Measurements from ENCODE around the gene CDKAL1. TPM values are rescaled to one million over a fixed set of nuclear protein-coding genes. Genes with fewer than 3 reads are reported as not detected.

The CDKAL1 gene
- polyA plus RNA-seq, 2 of the 4 experiments (the other 2 are of a cell fraction) = 4.7 to 8.3 TPM

DNA sequence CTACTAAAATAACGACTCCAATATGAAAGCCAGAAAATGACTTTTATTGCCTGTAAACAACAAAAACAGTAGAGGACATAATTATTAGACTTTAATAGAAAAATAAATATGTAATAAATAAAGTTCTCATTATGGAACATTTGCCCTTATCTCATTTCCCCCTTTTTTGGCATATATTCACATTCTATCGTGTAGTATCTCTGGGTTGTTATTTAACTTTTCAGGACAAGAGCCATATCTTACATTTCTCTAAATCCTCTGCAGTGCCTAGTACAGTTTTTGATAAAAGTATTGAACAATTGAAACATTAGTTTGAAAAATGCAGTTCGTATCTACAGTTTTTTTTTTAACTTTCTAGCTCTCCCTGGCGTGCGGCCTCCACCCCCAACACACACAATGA, 617.3 kb downstream of the CDKAL1 start:
- FAIRE-seq = no peak
- no peak for ATAC-seq
- WGBS (ENCODE audit: missing lambda C conversion rate) = 81% methylated on average over 5 of the region's 5 CpGs
- CTCF ChIA-PET = no interaction called here
- Histone ChIP-seq H3K4me2 (no peak overlapping the region), H3K27ac (no peak overlapping the region), H3K4me1 (no peaks in the 10 kb centered on the region), H3K9me3 (no peaks in the 10 kb centered on the region), H3K4me3 (no peak overlapping the region)
- no peak for TF ChIP-seq KDM1A (IDR thresholded peaks at IDR 0.05; ENCODE audit: low read depth)
- TF ChIP-seq SMC3 (IDR thresholded peaks at IDR 0.05) = no peak
- no peak for TF ChIP-seq HEYL (CRISPR knock-in tag; IDR thresholded peaks at IDR 0.05)
- no peak for TF ChIP-seq CEBPB (IDR thresholded peaks at IDR 0.05)
- no peak for TF ChIP-seq FOXS1 (CRISPR knock-in tag; IDR thresholded peaks at IDR 0.05)
- no peak for TF ChIP-seq NR3C1 (IDR thresholded peaks at IDR 0.05)
- no peak for TF ChIP-seq TP53 (CRISPR knock-in tag; IDR thresholded peaks at IDR 0.05)
- TF ChIP-seq CBX8 (IDR thresholded peaks at IDR 0.05) = no peak
- TF ChIP-seq RARB (CRISPR knock-in tag; IDR thresholded peaks at IDR 0.05) = no peak
- no peak for TF ChIP-seq EHF (CRISPR knock-in tag; IDR thresholded peaks at IDR 0.05)
- no peak for TF ChIP-seq KDM5A (IDR thresholded peaks at IDR 0.05)
- TF ChIP-seq ZC3H11A (IDR thresholded peaks at IDR 0.05) = no peak
- no peak for DNase-seq (ENCODE audit: low read depth in 1 of 2, low spot score in 1 of 2)
- POLR2A ChIA-PET = no interaction called here

DNA sequence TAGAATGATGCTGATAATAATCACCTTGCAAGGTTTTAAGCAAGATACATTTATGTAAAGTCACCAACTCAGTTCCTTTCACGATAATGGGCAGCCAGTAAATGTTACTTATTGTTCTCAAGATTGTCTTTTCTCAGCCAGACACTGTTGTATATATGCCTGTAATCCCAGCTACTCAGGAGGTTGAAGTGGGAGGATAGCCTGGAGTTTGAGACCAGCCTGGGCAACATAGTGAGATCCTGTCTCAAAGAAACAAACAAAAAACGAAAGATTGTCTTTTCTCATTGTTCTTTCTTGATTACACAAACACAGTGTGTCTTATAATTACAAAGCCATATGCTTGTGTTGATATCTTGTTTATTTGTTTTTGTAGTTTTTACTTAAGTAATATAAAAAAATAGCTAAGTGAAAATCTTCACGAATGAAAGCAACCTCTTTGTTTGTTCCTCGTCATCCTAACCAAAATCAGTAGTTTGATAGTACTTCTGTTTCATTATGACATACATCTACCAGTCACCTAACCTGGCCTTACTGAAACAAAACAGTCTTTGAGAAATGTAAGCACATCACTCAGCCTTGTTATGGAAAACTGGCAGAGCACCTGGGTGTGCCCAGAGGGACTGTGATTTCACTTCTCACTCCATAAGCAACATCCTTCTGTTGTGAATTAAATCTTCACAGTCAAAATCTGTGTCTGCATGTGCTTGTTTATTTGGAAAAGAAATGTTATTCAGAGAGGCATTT, 623.1 kb downstream of the CDKAL1 start:
- DNase-seq (ENCODE audit: low read depth in 1 of 2, low spot score in 1 of 2) (no peak), FAIRE-seq (no peak), ATAC-seq (no peak)
- WGBS (ENCODE audit: missing lambda C conversion rate) = 75% methylated on average over 4 of the region's 4 CpGs
- no peak overlapping the region for H3K4me3 ChIP-seq
- POLR2A ChIA-PET = no interaction called here
- no peaks in the 10 kb centered on the region for H3K4me1 ChIP-seq
- no peak overlapping the region for H3K27ac ChIP-seq
- no peaks in the 10 kb centered on the region for H3K9me3 ChIP-seq
- CTCF ChIA-PET = no interaction called here
- H3K4me2 ChIP-seq = no peak overlapping the region
- TF ChIP-seq, protein P1, sequence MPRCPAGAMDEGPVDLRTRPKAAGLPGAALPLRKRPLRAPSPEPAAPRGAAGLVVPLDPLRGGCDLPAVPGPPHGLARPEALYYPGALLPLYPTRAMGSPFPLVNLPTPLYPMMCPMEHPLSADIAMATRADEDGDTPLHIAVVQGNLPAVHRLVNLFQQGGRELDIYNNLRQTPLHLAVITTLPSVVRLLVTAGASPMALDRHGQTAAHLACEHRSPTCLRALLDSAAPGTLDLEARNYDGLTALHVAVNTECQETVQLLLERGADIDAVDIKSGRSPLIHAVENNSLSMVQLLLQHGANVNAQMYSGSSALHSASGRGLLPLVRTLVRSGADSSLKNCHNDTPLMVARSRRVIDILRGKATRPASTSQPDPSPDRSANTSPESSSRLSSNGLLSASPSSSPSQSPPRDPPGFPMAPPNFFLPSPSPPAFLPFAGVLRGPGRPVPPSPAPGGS (IDR thresholded peaks at IDR 0.05) = no peak
- TF ChIP-seq RNF2 (IDR thresholded peaks at IDR 0.05; ENCODE audit: borderline replicate concordance, low read depth) = no peak
- no peak for TF ChIP-seq EHMT2 (IDR thresholded peaks at IDR 0.05; ENCODE audit: low read depth)
- TF ChIP-seq CHD2 (IDR thresholded peaks at IDR 0.05; ENCODE audit: low read length, partially characterized antibody) = no peak
- TF ChIP-seq NFE2L2 (conservative IDR thresholded peaks at IDR 0.05; ENCODE audit: low read length) = no peak
- TF ChIP-seq RAD21 (conservative IDR thresholded peaks at IDR 0.05 in 1 of 2, IDR thresholded peaks at IDR 0.05 in 1 of 2) = no peak
- TF ChIP-seq FOSB (CRISPR knock-in tag; IDR thresholded peaks at IDR 0.05) = no peak
- TF ChIP-seq ZC3H11A (IDR thresholded peaks at IDR 0.05) = no peak
- no peak for TF ChIP-seq ZFP36 (IDR thresholded peaks at IDR 0.05; ENCODE audit: borderline replicate concordance, partially characterized antibody)
- no peak for TF ChIP-seq MAZ (IDR thresholded peaks at IDR 0.05; ENCODE audit: borderline replicate concordance, low read depth, low read length)
- TF ChIP-seq, protein P2, sequence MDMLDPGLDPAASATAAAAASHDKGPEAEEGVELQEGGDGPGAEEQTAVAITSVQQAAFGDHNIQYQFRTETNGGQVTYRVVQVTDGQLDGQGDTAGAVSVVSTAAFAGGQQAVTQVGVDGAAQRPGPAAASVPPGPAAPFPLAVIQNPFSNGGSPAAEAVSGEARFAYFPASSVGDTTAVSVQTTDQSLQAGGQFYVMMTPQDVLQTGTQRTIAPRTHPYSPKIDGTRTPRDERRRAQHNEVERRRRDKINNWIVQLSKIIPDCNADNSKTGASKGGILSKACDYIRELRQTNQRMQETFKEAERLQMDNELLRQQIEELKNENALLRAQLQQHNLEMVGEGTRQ (IDR thresholded peaks at IDR 0.05) = no peak
- TF ChIP-seq, protein P3, sequence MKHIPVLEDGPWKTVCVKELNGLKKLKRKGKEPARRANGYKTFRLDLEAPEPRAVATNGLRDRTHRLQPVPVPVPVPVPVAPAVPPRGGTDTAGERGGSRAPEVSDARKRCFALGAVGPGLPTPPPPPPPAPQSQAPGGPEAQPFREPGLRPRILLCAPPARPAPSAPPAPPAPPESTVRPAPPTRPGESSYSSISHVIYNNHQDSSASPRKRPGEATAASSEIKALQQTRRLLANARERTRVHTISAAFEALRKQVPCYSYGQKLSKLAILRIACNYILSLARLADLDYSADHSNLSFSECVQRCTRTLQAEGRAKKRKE (CRISPR knock-in tag; IDR thresholded peaks at IDR 0.05; ENCODE audit: low read depth) = no peak
- TF ChIP-seq MYC (IDR thresholded peaks at IDR 0.05; ENCODE audit: borderline replicate concordance, low read length) = no peak
- no peak for TF ChIP-seq CBX8 (IDR thresholded peaks at IDR 0.05)
- no peak for TF ChIP-seq MAFK (IDR thresholded peaks at IDR 0.05; ENCODE audit: partially characterized antibody)
- no peak for TF ChIP-seq TFCP2L1 (CRISPR knock-in tag; IDR thresholded peaks at IDR 0.05)
- no peak for TF ChIP-seq RCOR1 (IDR thresholded peaks at IDR 0.05; ENCODE audit: low read depth, low read length)
- no peak for TF ChIP-seq EHF (CRISPR knock-in tag; IDR thresholded peaks at IDR 0.05)
